ENCODE measurements around the gene PANK4. TPM values are rescaled to one million over a fixed set of nuclear protein-coding genes. Genes with fewer than 3 reads are reported as not detected.

Gene PANK4
- polyA plus RNA-seq, 1 experiment = 17.1 TPM

DNA sequence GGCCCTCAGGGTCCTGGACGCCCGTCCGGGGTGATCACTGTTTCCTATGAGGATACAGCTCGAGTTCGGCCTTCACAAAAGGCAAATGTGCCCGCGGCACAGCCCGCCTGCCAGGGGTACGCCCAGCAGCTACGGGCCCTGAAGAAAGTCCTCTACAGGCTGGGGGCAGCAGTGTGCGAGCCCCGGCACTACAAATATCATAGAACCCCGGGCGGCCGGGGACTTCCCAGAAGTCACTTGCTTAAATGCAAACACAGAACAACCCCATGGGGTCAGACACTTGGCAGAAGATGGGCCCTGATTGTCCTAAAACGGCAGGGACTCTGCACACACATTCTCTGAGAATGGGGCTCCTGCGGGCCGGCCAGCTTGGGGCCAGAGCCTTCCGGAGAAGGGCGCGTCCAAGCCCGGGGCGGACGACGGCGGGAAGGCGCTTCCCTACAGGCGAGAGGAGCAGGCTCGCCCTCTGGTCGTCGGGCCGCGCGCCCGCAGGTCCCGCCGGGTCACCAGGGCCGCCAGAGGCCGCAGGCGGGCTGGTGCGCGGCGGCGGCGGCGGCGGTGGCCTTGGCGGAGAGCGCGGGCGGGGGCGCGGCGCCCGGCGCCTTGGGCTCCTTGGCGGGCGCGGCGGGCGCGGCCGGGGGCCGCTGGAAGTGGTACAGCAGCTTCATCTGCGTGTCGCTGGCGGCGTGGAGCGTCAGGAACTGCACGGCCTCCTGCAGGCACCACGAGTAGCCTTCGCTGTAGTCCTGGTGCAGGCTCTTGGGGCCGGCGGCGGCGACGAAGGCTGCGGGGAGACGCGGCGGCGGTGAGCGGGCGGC is 2.8 kb upstream of the PANK4 start:
- ChIA-PET CTCF (no interaction called here), POLR2A (no interaction called here)
- Histone ChIP-seq H3K4me3 (ENCODE audit: low read depth, low read length) (no peak overlapping the region; the same call in 1 of the 2 replicates), H3K36me3 (ENCODE audit: control insufficient read depth, insufficient read depth, low read length) (no peaks in the 10 kb centered on the region), H3K27me3 (ENCODE audit: control insufficient read depth, insufficient read depth, low read length) (0 out of 2 replicates have a peak, but pooled peaks cover 3% of the 10 kb centered on the region)
- no peak for TF ChIP-seq CTCF (IDR thresholded peaks at IDR 0.05; ENCODE audit: insufficient read depth, low read depth, low read length)
- no peak for DNase-seq (ENCODE audit: low read depth)

- POLR2A ChIA-PET = no interaction called here
- no peak for TF ChIP-seq CTCF (IDR thresholded peaks at IDR 0.05; ENCODE audit: insufficient read depth, low read depth, low read length)
- Histone ChIP-seq H3K4me3 (ENCODE audit: low read depth, low read length) (no peak overlapping the region), H3K27me3 (ENCODE audit: control insufficient read depth, insufficient read depth, low read length) (0 out of 2 replicates have a peak, but pooled peaks cover 3% of the 10 kb centered on the region), H3K36me3 (ENCODE audit: control insufficient read depth, insufficient read depth, low read length) (no peaks in the 10 kb centered on the region)
- DNase-seq (ENCODE audit: low read depth) = no peak
- CTCF ChIA-PET = no interaction called here
These were observed 2.2 kb upstream of the PANK4 start for GRCh38 chr1:2528611-2528965.

DNA sequence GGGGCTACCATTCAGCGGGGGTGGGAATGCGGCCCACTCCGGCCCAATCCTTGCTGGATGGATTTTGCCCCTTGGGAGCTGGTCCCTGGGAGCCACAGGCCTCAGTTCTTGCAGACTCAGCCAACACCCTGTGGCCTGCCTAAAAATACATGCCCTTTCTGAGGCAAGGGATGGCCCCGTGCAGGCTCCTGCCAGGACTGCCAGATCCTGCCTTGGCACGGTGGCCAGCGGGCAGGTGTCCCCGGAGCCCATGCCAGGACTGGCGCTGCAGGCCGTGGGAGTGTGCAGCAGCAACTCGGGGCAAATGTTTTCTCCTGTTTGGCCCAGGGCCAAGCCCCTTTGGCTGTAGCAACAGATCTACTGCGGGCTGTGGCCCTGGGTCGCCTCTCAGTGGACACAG is 1.6 kb upstream of the PANK4 start:
- H3K4me3 ChIP-seq (ENCODE audit: low read depth, low read length) = no peak overlapping the region
- ChIA-PET POLR2A (no interaction called here), CTCF (no interaction called here)
- no peak for DNase-seq (ENCODE audit: low read depth)
- 0 out of 2 replicates have a peak, but pooled peaks cover 3% of the 10 kb centered on the region for H3K27me3 ChIP-seq (ENCODE audit: control insufficient read depth, insufficient read depth, low read length)
- no peaks in the 10 kb centered on the region for H3K36me3 ChIP-seq (ENCODE audit: control insufficient read depth, insufficient read depth, low read length)
- no peak for TF ChIP-seq CTCF (IDR thresholded peaks at IDR 0.05; ENCODE audit: insufficient read depth, low read depth, low read length)

GRCh38 chr1:2527556-2527860 is 1.1 kb upstream of the PANK4 start:
- CTCF ChIA-PET = no interaction called here
- Histone ChIP-seq H3K27me3 (ENCODE audit: control insufficient read depth, insufficient read depth, low read length) (0 out of 2 replicates have a peak, but pooled peaks cover 3% of the 10 kb centered on the region), H3K4me3 (ENCODE audit: low read depth, low read length) (no peak overlapping the region), H3K36me3 (ENCODE audit: control insufficient read depth, insufficient read depth, low read length) (no peaks in the 10 kb centered on the region)
- TF ChIP-seq CTCF (IDR thresholded peaks at IDR 0.05; ENCODE audit: insufficient read depth, low read depth, low read length) = no peak
- POLR2A ChIA-PET = no interaction called here
- no peak for DNase-seq (ENCODE audit: low read depth)

GRCh38 chr1:2526824-2527555 is 594 bp upstream of the PANK4 start:
- TF ChIP-seq CTCF (IDR thresholded peaks at IDR 0.05; ENCODE audit: insufficient read depth, low read depth, low read length) = no peak
- POLR2A ChIA-PET = interaction anchor here (0.9 kb wide), 1 partner anchor 19 kb away, joined by 6 read pairs; no protein-coding TSS in a partner anchor
- Histone ChIP-seq H3K36me3 (ENCODE audit: control insufficient read depth, insufficient read depth, low read length) (no peaks in the 10 kb centered on the region), H3K4me3 (ENCODE audit: low read depth, low read length) (peak overlapping the region; percentile 96; the same call in 1 of the 2 replicates), H3K27me3 (ENCODE audit: control insufficient read depth, insufficient read depth, low read length) (0 out of 2 replicates have a peak, but pooled peaks cover 3% of the 10 kb centered on the region)
- CTCF ChIA-PET = interaction anchor here (1.1 to 1.8 kb wide), 2 partner anchors 20 to 30 kb away, joined by 3 to 6 read pairs; no protein-coding TSS in a partner anchor
- no peak for DNase-seq (ENCODE audit: low read depth)

All from BJ (cell line).